Upper lobe of left lung (tissue), 6 donors: ENCODE measurements around the gene PSTPIP2. TPM values are rescaled to one million over a fixed set of nuclear protein-coding genes. Genes with fewer than 3 reads are reported as not detected.

Experiments used
- ATAC-seq, 2 donors: fragments of 200-7000 bp; cut with Tn5 transposase; one replicate each; pipeline ENCODE4 v1.9.1; 2022; ENCODE audit warnings: mild to moderate bottlenecking in 2 of 2, moderate library complexity in 2 of 2; ENCODE audit not compliant: low FRiP score in 2 of 2
- DNase-seq, 2 donors: peaks; one replicate each; pipeline ENCODE4 v3.0.0-alpha.2; 2019 to 2020
- H3K27ac ChIP-seq, 4 donors: fragments of 200-600 bp; sonication (generic); one replicate each; pipeline ENCODE4 v1.5.1; 2016 to 2019
- H3K27me3 ChIP-seq, 4 donors: fragments of 200-600 bp; sonication (generic); one replicate each; pipeline ENCODE4 v1.5.1; 2017 to 2019
- H3K36me3 ChIP-seq, 4 donors: fragments of 200-600 bp; sonication (generic); one replicate each; pipeline ENCODE4 v1.5.1; 2016 to 2019
- H3K4me1 ChIP-seq, 4 donors: fragments of 200-600 bp; sonication (generic); one replicate each; pipeline ENCODE4 v1.5.1; 2018 to 2019
- H3K4me3 ChIP-seq, 4 donors: fragments of 200-600 bp; sonication (generic); one replicate each; pipeline ENCODE4 v1.5.1; 2017 to 2019; ENCODE audit warnings: mild to moderate bottlenecking in 2 of 4, moderate library complexity in 1 of 4
- H3K9me3 ChIP-seq, 4 donors: fragments of 200-600 bp; sonication (generic); one replicate each; pipeline ENCODE4 v1.5.1; 2018 to 2019
- EP300 ChIP-seq, 4 donors: sonication (generic); formaldehyde crosslinking; IDR thresholded peaks; one replicate each; pipeline ENCODE4 v1.5.1; 2017; ENCODE audit warnings: antibody characterized with exemption in 4 of 4, control low read depth in 2 of 4
- POLR2A ChIP-seq, 4 donors: fragments of 450-650 bp; IDR thresholded peaks; one replicate each; pipeline ENCODE4 v1.5.1; 2016 to 2017; ENCODE audit warnings: antibody characterized with exemption in 4 of 4, mild to moderate bottlenecking in 2 of 4
- POLR2AphosphoS5 ChIP-seq, 2 donors: sonication (generic); formaldehyde crosslinking; IDR thresholded peaks; one replicate each; pipeline ENCODE4 v1.5.1; 2017; ENCODE audit warnings: antibody characterized with exemption in 2 of 2
- WGBS, 2 donors: methylation state at CpG; one replicate each; pipeline ENCODE4 v1.1.5; 2017 to 2018; 5-methylcytosine and 5-hydroxymethylcytosine counted together
- total RNA-seq, 6 donors: library from RNA; depleted of rRNA in 4 of 6; stranded (reverse); fragments of >200 nt in 4 of 6; gene quantifications; one replicate each; pipeline versions ENCODE4 v1.1.0 to v1.2.1, GENCODE V29; 2016 to 2021
- TF ChIP-seq, protein P1 (sequence below), 6 experiments: fragments of 450-650 bp in 4 of 6; fragments of 200-600 bp in 2 of 6; sonication (generic) in 2 of 6; IDR thresholded peaks; one replicate each; pipeline ENCODE4 v1.5.1; 2016 to 2019; ENCODE audit warnings: antibody characterized with exemption in 6 of 6
- donor health status: DM: no; HTN: no; CAD: no; lungs with moderate emphysema.
- donor health status: DM: no; HTN: yes; CAD: no; lungs with severe emphysema.

Gene PSTPIP2
- total RNA-seq, 6 donors from 2014 or later = 8.9 to 48.2 (median 13.0) TPM

DNA sequence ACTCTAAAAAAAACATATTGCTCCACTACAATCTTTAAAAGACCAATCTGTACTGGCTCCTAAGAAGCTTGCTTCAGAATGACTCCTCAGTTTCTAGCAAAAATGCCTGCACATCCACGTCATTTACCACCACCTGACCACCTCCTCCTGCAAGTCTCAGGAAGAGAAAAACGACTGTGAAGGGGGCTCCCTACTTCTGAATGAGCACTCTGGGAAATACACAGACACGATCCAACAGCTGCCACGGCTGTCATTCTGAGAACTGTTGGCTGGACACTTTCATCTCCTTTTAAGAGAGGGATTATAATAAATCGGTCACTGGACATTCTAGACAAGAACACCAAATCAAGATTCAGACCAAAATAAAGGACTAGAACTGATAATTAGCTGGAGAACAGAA lies 126.4 kb downstream of the PSTPIP2 start:
- no peak for TF ChIP-seq POLR2A (IDR thresholded peaks at IDR 0.05)
- no peak for TF ChIP-seq EP300 (IDR thresholded peaks at IDR 0.05)
- no peak for TF ChIP-seq POLR2AphosphoS5 (IDR thresholded peaks at IDR 0.05)
- TF ChIP-seq, protein P1, sequence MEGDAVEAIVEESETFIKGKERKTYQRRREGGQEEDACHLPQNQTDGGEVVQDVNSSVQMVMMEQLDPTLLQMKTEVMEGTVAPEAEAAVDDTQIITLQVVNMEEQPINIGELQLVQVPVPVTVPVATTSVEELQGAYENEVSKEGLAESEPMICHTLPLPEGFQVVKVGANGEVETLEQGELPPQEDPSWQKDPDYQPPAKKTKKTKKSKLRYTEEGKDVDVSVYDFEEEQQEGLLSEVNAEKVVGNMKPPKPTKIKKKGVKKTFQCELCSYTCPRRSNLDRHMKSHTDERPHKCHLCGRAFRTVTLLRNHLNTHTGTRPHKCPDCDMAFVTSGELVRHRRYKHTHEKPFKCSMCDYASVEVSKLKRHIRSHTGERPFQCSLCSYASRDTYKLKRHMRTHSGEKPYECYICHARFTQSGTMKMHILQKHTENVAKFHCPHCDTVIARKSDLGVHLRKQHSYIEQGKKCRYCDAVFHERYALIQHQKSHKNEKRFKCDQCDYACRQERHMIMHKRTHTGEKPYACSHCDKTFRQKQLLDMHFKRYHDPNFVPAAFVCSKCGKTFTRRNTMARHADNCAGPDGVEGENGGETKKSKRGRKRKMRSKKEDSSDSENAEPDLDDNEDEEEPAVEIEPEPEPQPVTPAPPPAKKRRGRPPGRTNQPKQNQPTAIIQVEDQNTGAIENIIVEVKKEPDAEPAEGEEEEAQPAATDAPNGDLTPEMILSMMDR (IDR thresholded peaks at IDR 0.05) = no peak
- ATAC-seq (no peak), DNase-seq (no peak)
- Histone ChIP-seq H3K27ac (no peak overlapping the region), H3K36me3 (peaks cover 46 to 100% (median 83%) of the 10 kb centered on the region in 4 donors), H3K9me3 (no peaks in the 10 kb centered on the region), H3K4me1 (no peaks in the 10 kb centered on the region), H3K4me3 (no peak overlapping the region), H3K27me3 (no peaks in the 10 kb centered on the region)
- WGBS, 2 donors = 85 to 94% methylated on average over 5 of the region's 5 CpGs

DNA sequence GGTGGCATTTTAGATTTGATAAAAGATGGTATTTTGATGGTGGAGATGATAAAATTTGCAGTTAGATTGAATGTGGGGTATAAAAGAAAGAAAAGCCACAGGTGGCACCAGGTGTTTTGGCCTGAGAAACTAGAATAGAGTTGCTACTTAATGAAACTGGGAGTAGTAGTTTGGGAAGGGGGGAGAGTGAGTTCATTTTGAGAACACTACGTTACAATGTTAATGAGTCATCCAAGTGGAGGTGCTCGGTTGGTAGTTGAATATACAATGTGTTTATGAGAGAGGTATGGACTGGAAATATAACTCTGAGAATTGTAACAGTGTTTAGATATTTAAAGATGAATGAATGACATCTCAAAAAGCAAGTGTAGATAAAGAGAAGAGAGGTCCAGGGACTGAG lies 131.3 kb downstream of the PSTPIP2 start:
- TF ChIP-seq POLR2AphosphoS5 (IDR thresholded peaks at IDR 0.05) = no peak
- no peak for TF ChIP-seq POLR2A (IDR thresholded peaks at IDR 0.05)
- TF ChIP-seq, protein P1 (IDR thresholded peaks at IDR 0.05) = no peak
- no peak for TF ChIP-seq EP300 (IDR thresholded peaks at IDR 0.05)
- Histone ChIP-seq H3K27me3 (no peaks in the 10 kb centered on the region), H3K4me1 (no peaks in the 10 kb centered on the region), H3K36me3 (peaks cover 47 to 97% (median 77%) of the 10 kb centered on the region in 4 donors), H3K9me3 (no peaks in the 10 kb centered on the region), H3K27ac (no peak overlapping the region), H3K4me3 (no peak overlapping the region)
- DNase-seq (no peak), ATAC-seq (no peak)
- WGBS, 2 donors = 88 to 90% methylated on average over 2 of the region's 2 CpGs

DNA sequence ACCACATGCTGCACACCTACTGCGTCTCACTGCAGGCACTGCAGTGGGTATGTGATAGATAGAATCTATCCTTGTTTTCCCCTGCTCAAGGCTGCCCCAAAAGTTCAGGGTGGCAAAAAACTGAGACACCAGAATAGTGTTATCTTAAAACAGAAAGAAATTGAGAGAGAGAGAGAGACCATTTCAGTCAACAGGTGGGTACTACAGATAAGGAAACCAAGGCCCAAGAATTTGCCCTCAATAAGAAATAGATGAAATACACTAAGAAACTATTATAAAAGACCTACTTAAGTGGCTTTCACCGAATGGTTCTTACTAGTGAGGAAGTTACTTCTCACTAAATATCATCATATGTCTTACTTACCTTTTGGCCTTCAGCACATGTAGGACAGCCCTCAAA lies 132.8 kb downstream of the PSTPIP2 start:
- Histone ChIP-seq H3K4me1 (no peaks in the 10 kb centered on the region), H3K4me3 (no peak overlapping the region), H3K27me3 (no peaks in the 10 kb centered on the region), H3K9me3 (no peaks in the 10 kb centered on the region), H3K36me3 (peaks cover 39 to 92% (median 69%) of the 10 kb centered on the region in 4 donors), H3K27ac (no peak overlapping the region)
- no peak for DNase-seq
- no peak for ATAC-seq
- 77 to 88% methylated on average over 2 of the region's 2 CpGs for WGBS, 2 donors
- TF ChIP-seq, protein P1 (IDR thresholded peaks at IDR 0.05) = no peak
- TF ChIP-seq POLR2A (IDR thresholded peaks at IDR 0.05) (no peak), EP300 (IDR thresholded peaks at IDR 0.05) (no peak), POLR2AphosphoS5 (IDR thresholded peaks at IDR 0.05) (no peak)

DNA sequence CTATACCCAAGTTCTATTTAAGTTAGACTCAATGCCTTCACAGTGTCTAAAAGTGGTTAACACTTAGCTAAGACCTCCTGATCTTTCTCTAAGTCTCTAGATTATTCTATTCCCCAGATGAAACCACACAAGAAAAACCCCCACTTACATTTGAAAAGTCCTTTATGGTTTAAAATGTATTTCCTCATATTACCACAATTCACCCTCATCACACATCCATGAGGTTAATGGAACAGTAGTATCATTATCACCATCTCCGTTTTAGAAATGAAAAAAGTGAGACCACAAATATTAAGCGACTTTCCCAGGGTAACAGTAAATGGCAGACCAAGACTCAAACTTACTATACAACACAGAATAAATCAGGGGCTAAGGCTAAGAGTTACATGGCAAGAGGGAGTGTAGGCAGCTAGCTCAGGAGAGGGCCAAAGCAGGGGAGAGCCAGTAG lies 133.5 kb downstream of the PSTPIP2 start:
- H3K9me3 ChIP-seq = no peaks in the 10 kb centered on the region
- no peaks in the 10 kb centered on the region for H3K27me3 ChIP-seq
- no peaks in the 10 kb centered on the region for H3K4me1 ChIP-seq
- WGBS, 2 donors = 59 to 82% methylated on average over 2 of the region's 2 CpGs
- no peak overlapping the region for H3K4me3 ChIP-seq
- H3K36me3 ChIP-seq = peaks cover 33 to 92% (median 64%) of the 10 kb centered on the region in 4 donors
- no peak overlapping the region for H3K27ac ChIP-seq
- ATAC-seq (no peak), DNase-seq (no peak)
- TF ChIP-seq, protein P1 (IDR thresholded peaks at IDR 0.05) = no peak
- TF ChIP-seq EP300 (IDR thresholded peaks at IDR 0.05) = no peak
- no peak for TF ChIP-seq POLR2AphosphoS5 (IDR thresholded peaks at IDR 0.05)
- TF ChIP-seq POLR2A (IDR thresholded peaks at IDR 0.05) = no peak
